M059J (cell line): ENCODE results near the gene SEZ6L. TPM values are rescaled to one million over a fixed set of nuclear protein-coding genes. Genes with fewer than 3 reads are reported as not detected.
"Not testable (repeated sequence)": the region's sequence is repeated elsewhere in the genome, so short reads cannot be mapped to it uniquely, and the experiment has no call there.

ENCODE experiments used
- DNase-seq: peaks from one replicate; pipeline ENCODE4 v3.0.0-alpha.2; 2012; ENCODE audit warnings: low read depth
- total RNA-seq: library from RNA; depleted of rRNA; stranded (reverse); fragments of >200 nt; shearing (Covaris generic); gene quantifications from 2 replicates; pipeline ENCODE4 v1.2.3, GENCODE V29; 2014

SEZ6L gene
- total RNA-seq, 1 experiment from 2014 or later: not detected

- no peak for DNase-seq
These were observed 211.0 kb downstream of the SEZ6L start for GRCh38 chr22:26380072-26380830.

GRCh38 chr22:26382782-26383181 is 213.5 kb downstream of the SEZ6L start:
- DNase-seq: no peak

- no peak for DNase-seq
These were observed 214.8 kb downstream of the SEZ6L start for GRCh38 chr22:26383968-26384556.

GRCh38 chr22:26385164-26385563 is 215.9 kb downstream of the SEZ6L start:
- no peak for DNase-seq

- no peak for DNase-seq
These were observed 219.9 kb downstream of the SEZ6L start for GRCh38 chr22:26389125-26389524.

GRCh38 chr22:26391091-26391490 is 221.8 kb downstream of the SEZ6L start:
- no peak for DNase-seq

GRCh38 chr22:26391623-26392022 is 222.4 kb downstream of the SEZ6L start:
- DNase-seq: no peak

GRCh38 chr22:26393929-26394328 is 224.7 kb downstream of the SEZ6L start:
- DNase-seq: no peak

- no peak for DNase-seq
These were observed 225.5 kb downstream of the SEZ6L start for GRCh38 chr22:26394777-26395176.

GRCh38 chr22:26395926-26396325 is 226.7 kb downstream of the SEZ6L start:
- DNase-seq: no peak

GRCh38 chr22:26398741-26399153 is 229.5 kb downstream of the SEZ6L start:
- peak; percentile 58 for DNase-seq

GRCh38 chr22:26399289-26399688 is 230.0 kb downstream of the SEZ6L start:
- no peak for DNase-seq

GRCh38 chr22:26401726-26402125 is 232.5 kb downstream of the SEZ6L start:
- peak; percentile 17 for DNase-seq

- DNase-seq: no peak
These were observed 235.7 kb downstream of the SEZ6L start for GRCh38 chr22:26404851-26405421.

- DNase-seq: peak; percentile 49
These were observed 236.9 kb downstream of the SEZ6L start for GRCh38 chr22:26406118-26406517.

GRCh38 chr22:26408562-26409220 is 239.4 kb downstream of the SEZ6L start:
- DNase-seq: not testable (repeated sequence)

- no peak for DNase-seq
These were observed 240.6 kb downstream of the SEZ6L start for GRCh38 chr22:26409719-26410335.

- DNase-seq: no peak
These were observed 241.1 kb downstream of the SEZ6L start for GRCh38 chr22:26410386-26410785.

GRCh38 chr22:26414347-26414746 is 245.1 kb downstream of the SEZ6L start:
- no peak for DNase-seq

GRCh38 chr22:26416256-26416655 is 247.0 kb downstream of the SEZ6L start:
- DNase-seq: no peak

GRCh38 chr22:26416670-26417276 is 247.5 kb downstream of the SEZ6L start:
- peak; percentile 82 for DNase-seq

GRCh38 chr22:26417406-26417805 is 248.1 kb downstream of the SEZ6L start:
- DNase-seq: peak; percentile 28
